NCI-H128 (cell line): ENCODE results near the gene EFEMP2.

Experiments used
- DNase-seq: peaks from one replicate; lab custom pipeline; 2025; ENCODE audit not compliant: unreplicated experiment; lab: John Stamatoyannopoulos, UW

The EFEMP2 gene

DNA sequence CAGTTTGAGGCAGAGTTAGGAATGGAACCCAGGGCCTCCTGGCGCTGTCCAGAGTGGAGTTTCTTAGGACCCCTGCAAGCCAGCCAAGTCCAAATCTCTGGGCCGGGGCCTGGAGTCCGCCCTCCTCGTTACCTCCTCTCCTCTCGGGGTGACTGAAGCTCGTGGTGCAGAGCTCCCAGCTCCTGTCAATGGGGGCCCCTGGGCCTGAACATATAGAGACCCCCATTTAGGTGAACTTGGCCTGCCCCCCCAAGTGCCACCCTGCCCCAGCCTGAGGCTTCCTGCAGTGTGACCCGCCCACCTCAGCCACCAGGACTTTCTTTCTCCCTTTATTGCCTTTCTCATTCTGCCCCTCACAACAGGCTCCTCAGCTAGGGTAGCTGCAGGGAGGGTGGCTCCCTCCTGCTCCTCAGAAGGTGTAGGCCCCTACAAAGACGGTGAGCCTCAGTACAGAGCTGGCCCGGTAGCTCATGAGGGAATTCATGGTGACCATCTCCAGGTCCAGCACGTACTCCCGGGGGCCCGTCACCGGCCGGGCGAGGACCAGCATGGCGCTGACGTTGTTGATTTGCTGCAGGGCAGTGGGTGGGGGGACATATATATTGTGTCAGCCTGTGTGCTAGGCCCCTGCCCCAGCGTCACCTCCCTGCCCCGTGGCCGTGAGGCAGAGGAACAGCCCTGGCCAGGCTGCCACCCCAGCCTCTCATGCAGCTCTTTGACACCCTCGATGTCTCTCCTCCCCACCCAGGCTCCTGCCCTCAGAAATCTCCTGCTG is 5.9 kb downstream of the EFEMP2 start:
- no peak for DNase-seq

DNA sequence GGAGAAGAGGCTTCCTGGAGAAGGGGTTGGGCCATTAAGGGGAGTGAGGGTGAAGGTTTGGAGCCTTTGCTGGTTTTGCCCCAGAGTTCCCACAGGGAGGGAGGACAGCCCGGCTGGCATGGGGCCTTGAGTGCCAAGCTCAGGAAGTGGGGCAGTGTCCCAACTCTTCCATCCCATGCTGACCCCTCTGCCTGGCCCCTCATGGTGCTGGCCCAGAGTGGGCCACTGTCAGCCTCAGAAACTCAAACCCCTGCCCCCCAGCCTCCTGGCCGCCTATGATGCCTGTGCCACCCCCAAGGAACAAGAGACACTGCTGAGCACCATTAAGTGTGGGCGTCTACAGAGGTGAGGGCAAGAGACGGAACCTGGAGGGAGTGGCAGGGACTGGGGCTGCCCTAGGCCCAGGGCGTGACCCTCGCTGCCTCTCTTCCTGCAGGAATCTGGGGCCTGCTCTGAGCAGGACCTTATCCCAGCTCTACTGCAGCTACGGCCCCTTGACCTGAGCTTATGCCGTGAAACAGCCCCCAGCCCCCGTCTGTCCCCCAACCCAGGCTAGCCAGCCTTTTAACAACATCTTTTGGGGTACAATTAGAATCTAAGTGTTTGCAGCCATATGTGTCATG is 6.9 kb downstream of the EFEMP2 start:
- DNase-seq: no peak

DNA sequence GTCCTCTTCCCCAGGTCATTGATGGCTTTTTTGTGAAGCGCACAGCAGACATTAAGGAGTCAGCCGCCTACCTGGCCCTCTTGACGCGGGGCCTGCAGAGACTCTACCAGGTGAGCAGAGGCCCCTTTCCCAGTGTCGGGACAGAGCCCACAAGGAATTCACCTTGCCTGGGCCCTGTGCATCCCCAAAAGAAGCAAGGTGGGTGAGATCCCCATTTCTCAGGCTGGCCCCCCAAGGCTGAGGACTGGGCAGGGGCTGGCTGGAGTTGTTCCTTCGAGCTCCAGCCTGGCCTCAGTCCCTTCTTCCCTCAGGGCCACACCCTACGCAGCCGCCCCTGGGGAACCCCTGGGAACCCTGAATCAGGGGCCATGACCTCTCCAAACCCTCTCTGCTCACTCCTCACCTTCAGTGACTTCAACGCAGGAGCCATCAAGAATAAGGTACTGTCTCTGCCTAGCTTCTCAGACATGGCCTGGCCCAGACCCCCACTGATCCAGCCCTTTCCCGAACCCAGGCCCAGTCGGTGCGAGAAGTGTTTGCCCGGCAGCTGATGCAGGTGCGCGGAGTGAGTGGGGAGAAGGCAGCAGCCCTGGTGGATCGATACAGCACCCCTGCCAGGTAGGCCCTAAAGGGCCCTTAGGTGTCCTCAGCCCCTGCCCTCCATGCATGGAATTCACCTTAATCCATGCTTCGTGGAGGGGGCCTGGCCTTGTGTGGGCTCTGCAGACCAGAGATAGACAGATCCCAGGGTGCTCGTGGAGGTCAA is 7.7 kb downstream of the EFEMP2 start:
- no peak for DNase-seq

DNA sequence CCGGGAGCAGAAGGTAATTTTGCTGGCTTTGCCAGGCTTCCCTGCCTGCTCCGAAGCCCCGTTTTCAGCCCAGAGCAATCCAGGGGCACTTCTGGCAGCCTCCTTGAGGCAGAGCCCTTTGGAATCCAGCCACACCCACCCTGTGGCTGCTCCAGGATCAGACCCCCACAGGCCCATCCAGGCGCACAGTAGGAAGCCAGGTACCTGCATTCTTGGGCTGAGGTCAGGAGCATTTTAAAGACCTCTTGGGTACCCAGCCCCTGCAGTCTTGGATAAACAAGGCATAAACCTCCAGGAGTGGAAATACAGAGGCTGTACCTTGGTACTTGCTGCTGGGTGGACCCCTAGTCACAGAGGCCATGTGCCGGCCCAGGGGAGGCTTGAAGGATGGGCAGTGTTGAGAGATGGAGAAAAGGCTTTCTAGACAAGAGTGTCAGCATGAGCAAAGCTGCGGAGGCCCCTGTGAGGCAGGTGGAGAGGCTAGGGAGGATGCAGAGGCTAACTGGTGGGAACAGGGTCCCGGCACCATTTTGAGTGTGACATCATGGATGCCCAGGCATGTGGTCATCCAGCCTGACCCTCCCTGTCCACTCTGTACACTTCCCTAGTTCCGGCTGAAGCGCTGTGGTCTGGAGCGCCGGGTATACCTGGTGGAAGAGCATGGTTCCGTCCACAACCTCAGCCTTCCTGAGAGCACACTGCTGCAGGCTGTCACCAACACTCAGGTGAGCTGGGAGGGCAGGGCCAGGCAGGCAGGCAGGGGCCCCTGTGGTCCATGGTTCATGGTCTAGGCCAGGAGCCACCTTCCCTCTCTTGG is 8.5 kb downstream of the EFEMP2 start:
- DNase-seq: no peak

DNA sequence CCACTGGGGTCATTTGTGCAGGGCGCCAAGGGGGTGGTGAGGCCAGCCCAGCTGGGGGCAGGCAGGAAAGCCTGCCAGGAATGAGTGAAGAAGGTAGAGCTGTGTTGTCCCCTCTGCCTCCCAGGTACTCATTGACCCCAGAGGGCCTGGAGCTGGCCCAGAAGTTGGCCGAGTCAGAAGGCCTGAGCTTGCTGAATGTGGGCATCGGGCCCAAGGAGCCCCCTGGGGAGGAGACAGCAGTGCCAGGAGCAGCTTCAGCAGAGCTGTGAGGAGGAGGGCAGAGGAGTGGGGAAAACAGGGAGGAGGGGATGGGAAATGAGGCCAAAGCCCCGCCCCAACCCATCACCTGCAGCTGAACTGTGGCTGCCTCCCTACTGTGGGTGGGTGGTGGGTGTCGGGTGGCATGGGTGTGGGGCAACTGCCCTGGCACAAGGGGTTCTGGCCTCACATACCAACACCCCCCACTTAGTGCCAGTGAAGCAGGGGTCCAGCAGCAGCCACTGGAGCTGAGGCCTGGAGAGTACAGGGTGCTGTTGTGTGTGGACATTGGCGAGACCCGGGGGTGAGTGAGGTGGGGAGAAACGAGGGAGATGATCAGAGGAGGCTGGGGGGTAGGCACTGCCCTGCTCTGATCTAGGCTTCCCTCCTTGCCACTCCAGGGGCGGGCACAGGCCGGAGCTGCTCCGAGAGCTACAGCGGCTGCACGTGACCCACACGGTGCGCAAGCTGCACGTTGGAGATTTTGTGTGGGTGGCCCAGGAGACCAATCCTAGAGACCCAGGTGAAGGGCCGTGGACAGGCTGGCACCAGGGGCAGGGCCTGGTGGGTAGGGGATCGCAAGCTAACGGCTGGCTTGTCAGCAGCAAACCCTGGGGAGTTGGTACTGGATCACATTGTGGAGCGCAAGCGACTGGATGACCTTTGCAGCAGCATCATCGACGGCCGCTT is 9.4 kb downstream of the EFEMP2 start:
- no peak for DNase-seq

GRCh38 chr11:65862191-65862735 is 10.3 kb downstream of the EFEMP2 start:
- DNase-seq: no peak

DNA sequence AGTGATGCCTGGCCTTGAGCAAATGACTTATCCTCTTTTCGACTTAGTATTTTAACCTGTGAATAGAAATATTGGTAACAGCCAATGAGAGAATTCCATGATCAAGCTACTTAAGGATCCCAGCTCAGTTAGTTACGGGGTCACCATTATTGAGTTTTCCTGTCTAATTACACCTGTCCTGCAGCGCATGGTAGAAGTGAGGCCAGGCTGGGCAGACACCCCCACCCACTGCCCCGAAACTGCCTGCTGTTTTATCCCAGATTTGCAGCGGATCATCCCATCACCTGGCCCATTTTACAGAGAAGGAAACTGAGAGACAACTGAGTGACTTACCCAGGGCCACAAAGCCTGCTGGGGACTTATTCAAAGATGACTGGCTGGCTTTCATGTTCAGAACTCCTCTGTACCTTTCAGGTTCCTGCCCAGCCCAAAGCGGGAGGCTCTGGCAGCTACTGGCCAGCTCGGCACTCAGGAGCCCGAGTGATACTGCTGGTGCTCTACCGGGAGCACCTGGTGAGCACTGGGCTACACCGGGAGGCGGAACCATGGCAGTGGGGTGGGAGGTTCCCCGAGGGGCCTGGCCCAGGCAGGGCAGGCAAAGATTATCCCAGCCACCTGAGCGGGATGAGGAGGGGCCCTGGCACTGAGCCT is 10.9 kb downstream of the EFEMP2 start:
- DNase-seq: no peak

DNA sequence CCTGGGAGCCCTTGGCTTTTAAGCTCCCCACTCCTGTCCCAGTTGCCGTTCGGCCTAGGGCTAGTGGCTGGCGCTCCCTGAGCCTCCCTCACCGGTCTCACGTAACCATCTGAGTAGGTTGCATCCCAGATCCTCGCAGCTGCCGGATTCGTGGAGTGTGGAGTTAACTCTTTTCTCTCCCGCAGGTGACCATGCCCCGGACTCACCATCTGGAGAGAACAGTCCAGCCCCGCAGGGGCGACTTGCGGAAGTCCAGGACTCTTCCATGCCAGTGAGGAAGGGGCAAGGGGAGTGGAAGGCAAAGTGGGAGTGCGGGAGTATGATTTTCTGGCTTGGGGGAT is 11.5 kb downstream of the EFEMP2 start:
- no peak for DNase-seq

DNA sequence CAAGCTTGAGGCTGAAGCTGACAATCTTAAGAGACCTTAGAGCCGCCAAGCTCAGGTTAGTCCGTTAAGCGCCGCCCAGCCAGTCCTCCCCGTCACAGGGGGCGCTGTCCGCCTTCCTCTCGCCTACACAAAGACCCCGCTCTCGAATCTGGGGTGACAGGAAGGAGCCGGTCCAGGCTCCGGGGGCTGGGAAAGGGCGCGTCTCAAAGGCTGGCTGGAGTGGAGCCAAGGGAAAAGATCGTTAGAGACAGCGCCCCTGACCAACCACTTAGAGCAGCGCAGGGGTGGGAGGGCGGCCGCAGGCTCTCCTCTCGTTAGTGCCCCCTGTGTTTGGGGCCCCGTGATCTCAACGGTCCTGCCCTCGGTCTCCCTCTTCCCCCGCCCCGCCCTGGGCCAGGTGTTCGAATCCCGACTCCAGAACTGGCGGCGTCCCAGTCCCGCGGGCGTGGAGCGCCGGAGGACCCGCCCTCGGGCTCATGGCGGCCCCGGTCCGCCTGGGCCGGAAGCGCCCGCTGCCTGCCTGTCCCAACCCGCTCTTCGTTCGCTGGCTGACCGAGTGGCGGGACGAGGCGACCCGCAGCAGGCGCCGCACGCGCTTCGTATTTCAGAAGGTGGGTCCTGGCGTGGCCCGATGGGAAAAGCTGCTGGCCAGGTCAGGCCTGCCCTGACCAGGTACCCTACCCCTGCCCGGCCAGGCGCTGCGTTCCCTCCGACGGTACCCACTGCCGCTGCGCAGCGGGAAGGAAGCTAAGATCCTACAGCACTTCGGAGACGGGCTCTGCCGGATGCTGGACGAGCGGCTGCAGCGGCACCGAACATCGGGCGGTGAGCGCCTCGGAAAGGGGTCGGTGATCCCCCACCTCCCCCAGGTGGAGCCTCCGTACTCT is 12.1 kb downstream of the EFEMP2 start, which contains the start of gene MUS81:
Gene MUS81 (plus strand): TSS at position 156 of the 887 bp plus-strand sequence. CDS start 321 bp downstream, at position 477.
- DNase-seq: peak; percentile 96

DNA sequence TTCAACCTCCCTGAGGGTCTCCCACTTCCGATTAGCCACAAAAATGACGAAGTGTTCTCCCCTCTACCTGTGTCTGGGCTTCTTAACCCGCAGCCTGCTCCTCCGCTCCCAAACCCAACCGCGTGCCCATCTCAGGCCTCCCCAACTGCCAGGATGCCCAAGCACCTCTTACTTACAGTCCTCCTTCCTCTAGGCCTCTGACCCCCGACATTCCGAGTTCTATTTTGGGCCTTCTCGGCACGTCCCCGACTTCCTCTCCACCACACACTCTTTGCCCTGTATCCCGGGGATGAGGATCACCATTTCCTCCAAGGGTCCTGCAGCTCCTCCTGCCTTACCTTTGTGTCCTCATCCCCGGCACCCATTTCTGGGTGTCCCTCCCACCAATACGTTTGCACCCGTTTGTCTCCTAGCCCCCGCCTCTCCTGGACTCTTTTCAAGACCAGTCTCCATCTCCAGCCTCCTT is 12.8 kb downstream of the EFEMP2 start:
- DNase-seq: no peak

- peak; percentile 94 for DNase-seq
Measured at GRCh38 chr11:65859095-65859811, 13.3 kb downstream of the EFEMP2 start.

GRCh38 chr11:65858681-65859087 is 13.9 kb downstream of the EFEMP2 start:
- no peak for DNase-seq

GRCh38 chr11:65857853-65858680 is 14.5 kb downstream of the EFEMP2 start, which contains the start of gene CFL1:
Gene CFL1, minus strand, starts transcription at chr11:65858180. Its CDS starts 81 bp downstream, at chr11:65858099.
- DNase-seq: peak; percentile 95

GRCh38 chr11:65857500-65857852 is 15.1 kb downstream of the EFEMP2 start:
- DNase-seq: no peak

DNA sequence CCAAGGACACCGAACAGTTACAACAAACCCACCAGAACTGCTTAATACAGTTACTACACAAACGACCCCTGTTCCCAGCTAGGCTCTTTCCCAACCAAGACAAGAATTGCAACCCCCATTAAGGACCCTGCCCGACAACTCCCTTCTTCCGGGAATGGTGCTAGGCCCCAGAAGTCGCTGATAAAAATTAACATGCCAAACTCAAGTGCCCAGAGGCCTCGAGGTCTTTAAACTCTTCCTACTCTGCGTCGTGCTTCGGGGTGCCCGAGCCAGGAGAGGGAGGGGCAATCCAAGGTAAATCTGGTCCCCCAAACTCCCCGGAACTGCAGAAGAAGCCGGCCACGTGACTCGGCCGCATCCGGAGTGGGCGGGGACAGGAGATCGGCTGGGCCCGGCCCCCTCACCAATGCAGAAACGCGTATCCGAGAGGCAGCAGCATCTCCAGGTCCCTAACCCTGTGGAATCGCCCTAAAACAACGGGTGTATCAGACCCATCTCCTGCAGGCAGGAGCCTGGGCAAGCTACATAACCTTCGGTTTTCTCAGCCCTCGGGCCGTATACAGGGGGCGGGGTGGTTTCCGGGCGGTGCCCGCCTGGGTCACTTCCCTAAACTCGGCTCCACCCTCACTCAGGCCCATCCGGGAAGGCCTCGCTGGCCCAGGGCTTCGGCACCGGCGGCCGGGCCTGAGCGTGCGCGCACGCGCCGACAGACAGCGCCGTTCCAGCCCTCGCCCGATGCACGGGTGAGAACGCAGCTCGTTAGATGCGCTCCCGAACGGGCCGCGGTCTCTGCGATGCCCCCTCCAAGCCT is 15.7 kb downstream of the EFEMP2 start:
- no peak for DNase-seq

DNA sequence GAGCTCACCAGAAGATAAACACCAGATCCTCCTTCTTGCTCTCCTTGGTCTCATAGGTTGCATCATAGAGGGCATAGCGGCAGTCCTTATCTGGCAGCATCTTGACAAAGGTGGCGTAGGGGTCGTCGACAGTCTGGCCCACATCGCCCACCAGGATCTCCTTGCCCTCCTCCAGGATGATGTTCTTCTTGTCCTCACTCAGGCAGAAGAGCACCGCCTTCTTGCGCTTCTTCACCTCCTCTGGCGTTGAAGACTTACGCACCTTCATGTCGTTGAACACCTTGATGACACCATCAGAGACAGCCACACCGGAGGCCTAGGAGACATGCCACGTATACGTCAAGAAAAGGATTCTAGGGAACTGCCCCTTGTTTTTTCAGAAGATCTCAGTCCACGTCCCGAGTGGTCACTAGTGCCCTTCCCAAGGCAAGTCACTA is 16.7 kb downstream of the EFEMP2 start:
- DNase-seq: no peak
